Testis (tissue), 2 donors: Measurements from ENCODE around the gene RPTN.

Experiments
- CTCF ChIP-seq, 3 experiments: fragments of 450-650 bp in 2 of 3; fragments of 200-600 bp in 1 of 3; sonication (generic) in 1 of 3; IDR thresholded peaks; one replicate each; pipeline ENCODE4 v1.5.1; 2016 to 2019; ENCODE audit warnings: antibody characterized with exemption in 3 of 3, mild to moderate bottlenecking in 2 of 3, moderate library complexity in 1 of 3
- POLR2A ChIP-seq: fragments of 450-650 bp; IDR thresholded peaks from one replicate; pipeline ENCODE4 v1.6.1; 2017; ENCODE audit warnings: antibody characterized with exemption, mild to moderate bottlenecking, moderate library complexity

- no peak for TF ChIP-seq CTCF (IDR thresholded peaks at IDR 0.05)
- no peak for TF ChIP-seq POLR2A
Observed at GRCh38 chr1:152191260-152191659, 32.2 kb upstream of the RPTN start.
